Right atrium auricular region (tissue), 2 donors: ENCODE results near the gene RGS6. TPM values are rescaled to one million over a fixed set of nuclear protein-coding genes. Genes with fewer than 3 reads are reported as not detected.

Source experiments
- DNase-seq: peaks from one replicate; pipeline ENCODE4 v3.0.0-alpha.2; 2019; ENCODE audit warnings: low spot score
- H3K27ac ChIP-seq, 2 donors: fragments of 200-600 bp; sonication (generic); 1 replicate in 1 of 2; 2 replicates in 1 of 2; pipeline ENCODE4 v1.5.1; 2016 to 2019
- H3K27me3 ChIP-seq, 2 donors: fragments of 200-600 bp; sonication (generic); one replicate each; pipeline versions ENCODE4 v1.5.1 to v1.6.0; 2017 to 2019
- H3K36me3 ChIP-seq: fragments of 200-600 bp; sonication (generic); one replicate; pipeline ENCODE4 v1.5.1; 2016
- H3K4me1 ChIP-seq, 2 donors: fragments of 200-600 bp; sonication (generic); one replicate each; pipeline versions ENCODE4 v1.5.1 to v1.6.0; 2017 to 2019
- H3K4me3 ChIP-seq, 2 donors: fragments of 200-600 bp; sonication (generic); 1 replicate in 1 of 2; 2 replicates in 1 of 2; pipeline ENCODE4 v1.5.1; 2017 to 2019; ENCODE audit warnings: mild to moderate bottlenecking in 1 of 2, moderate library complexity in 1 of 2
- H3K9me3 ChIP-seq, 2 donors: fragments of 200-600 bp; sonication (generic); one replicate each; pipeline ENCODE4 v1.5.1; 2019
- total RNA-seq, 2 donors: library from RNA; depleted of rRNA; stranded (reverse); fragments of >200 nt; gene quantifications; one replicate each; pipeline ENCODE4 v1.1.0, GENCODE V29; 2016
- TF ChIP-seq, protein P1 (sequence below), 2 donors: fragments of 200-600 bp; sonication (generic); IDR thresholded peaks; one replicate each; pipeline ENCODE4 v1.5.1; 2019; ENCODE audit warnings: antibody characterized with exemption in 2 of 2

Gene RGS6
- total RNA-seq, 2 donors from 2014 or later: 12.1 to 13.1 TPM

DNA sequence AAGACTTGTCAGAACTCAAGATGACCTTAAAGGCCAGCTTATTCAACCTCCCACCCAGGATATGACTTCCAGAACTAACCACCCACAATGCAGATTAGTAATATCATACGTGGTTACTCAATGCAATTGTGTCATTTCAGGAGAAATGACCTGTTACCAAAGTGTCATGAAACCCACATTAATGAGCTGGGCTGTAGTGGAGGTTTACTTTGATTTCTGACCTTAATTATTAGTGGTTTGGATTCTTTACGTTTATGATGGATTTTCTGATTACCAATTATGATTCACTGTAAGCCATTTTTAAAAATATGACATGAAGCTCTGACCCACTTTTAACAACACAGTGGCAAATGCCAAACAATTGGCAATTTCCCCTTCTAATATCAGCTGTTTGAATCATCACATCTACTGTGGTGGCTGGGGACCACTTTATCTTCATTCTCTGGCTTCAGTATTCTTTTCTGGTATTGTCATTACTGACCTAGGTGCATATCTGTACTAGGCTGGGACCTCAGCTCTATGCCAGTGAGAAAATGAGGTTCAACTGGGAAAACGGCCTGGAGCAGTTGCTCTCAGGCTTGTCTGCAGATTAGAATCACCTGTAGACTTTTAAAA is 223.3 kb downstream of the RGS6 start:
- no peaks in the 10 kb centered on the region for H3K36me3 ChIP-seq
- H3K4me3 ChIP-seq: no peak overlapping the region
- TF ChIP-seq, protein P1, sequence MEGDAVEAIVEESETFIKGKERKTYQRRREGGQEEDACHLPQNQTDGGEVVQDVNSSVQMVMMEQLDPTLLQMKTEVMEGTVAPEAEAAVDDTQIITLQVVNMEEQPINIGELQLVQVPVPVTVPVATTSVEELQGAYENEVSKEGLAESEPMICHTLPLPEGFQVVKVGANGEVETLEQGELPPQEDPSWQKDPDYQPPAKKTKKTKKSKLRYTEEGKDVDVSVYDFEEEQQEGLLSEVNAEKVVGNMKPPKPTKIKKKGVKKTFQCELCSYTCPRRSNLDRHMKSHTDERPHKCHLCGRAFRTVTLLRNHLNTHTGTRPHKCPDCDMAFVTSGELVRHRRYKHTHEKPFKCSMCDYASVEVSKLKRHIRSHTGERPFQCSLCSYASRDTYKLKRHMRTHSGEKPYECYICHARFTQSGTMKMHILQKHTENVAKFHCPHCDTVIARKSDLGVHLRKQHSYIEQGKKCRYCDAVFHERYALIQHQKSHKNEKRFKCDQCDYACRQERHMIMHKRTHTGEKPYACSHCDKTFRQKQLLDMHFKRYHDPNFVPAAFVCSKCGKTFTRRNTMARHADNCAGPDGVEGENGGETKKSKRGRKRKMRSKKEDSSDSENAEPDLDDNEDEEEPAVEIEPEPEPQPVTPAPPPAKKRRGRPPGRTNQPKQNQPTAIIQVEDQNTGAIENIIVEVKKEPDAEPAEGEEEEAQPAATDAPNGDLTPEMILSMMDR (IDR thresholded peaks at IDR 0.05): no peak
- no peak overlapping the region for H3K27ac ChIP-seq
- H3K4me1 ChIP-seq: peaks cover 0 to 5% of the 10 kb centered on the region in 2 donors
- H3K9me3 ChIP-seq: peaks cover 0 to 6% of the 10 kb centered on the region in 2 donors
- H3K27me3 ChIP-seq: no peaks in the 10 kb centered on the region
- DNase-seq: no peak

DNA sequence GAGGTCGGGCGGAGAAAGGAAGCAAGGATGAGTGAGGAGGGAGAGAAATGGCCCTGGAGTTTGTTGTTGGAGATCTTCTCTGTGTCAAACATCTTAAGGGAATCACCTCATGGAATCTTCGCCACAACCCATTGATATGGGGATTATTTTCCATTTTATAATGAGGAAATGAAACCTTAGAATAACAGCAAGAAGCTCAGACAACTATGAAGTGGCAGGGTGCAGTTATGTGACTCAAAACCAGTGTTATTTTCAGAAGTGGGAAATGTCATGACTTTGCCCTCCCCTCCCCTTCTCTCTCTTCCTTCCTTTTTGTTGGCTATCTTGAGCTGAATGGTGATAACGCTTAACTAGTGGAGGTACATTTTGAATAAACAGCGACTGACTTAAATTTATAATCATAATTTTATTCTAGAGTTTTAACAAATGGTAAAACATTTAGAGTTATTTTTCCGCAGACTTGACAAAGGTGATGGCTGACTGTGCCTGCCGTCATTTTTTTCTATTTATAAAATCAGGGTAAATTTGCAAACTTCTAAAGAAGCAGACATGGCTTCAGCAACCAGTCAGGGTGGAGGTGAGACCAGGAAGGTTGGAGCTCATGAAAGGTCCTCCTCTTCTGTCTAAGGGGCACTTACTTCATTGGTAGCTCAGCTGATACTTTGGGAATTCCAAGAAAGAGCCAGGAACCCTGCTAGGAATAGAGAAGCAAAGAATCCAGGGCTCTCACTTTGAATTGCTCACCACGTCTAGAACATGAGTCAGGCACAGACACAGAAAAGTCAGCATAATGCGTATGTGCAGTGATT is 232.4 kb downstream of the RGS6 start:
- no peaks in the 10 kb centered on the region for H3K36me3 ChIP-seq
- H3K27ac ChIP-seq: no peak overlapping the region
- no peak overlapping the region for H3K4me3 ChIP-seq
- TF ChIP-seq, protein P1 (IDR thresholded peaks at IDR 0.05): no peak
- H3K27me3 ChIP-seq: no peaks in the 10 kb centered on the region
- no peak for DNase-seq
- no peaks in the 10 kb centered on the region for H3K9me3 ChIP-seq
- H3K4me1 ChIP-seq: peaks cover 0 to 7% of the 10 kb centered on the region in 2 donors

DNA sequence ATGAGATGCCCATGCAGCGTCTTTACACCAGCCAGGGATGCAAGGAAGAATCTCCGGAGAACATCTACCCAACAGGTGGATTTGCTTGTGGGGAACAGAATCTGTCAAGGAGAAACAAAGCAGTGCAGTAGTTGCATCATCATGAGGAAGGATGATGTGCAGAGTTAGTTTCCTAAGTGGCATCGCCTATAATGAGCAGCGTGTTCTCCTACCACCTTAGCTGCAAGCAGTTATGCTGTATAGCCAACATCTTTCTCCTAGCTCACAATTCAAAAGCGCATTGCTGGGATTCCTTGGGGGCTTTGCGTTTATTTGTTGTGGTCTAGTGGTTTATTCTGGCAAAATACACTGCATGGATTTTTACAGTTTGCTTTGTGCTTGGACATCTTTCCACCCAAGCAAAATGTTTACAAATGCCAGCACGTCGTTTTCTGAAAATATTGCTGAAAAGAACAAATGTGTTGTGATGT is 233.0 kb downstream of the RGS6 start:
- Histone ChIP-seq H3K9me3 (no peaks in the 10 kb centered on the region), H3K27ac (no peak overlapping the region), H3K27me3 (no peaks in the 10 kb centered on the region), H3K4me3 (no peak overlapping the region), H3K4me1 (peaks cover 0 to 7% of the 10 kb centered on the region in 2 donors), H3K36me3 (no peaks in the 10 kb centered on the region)
- no peak for DNase-seq
- TF ChIP-seq, protein P1 (IDR thresholded peaks at IDR 0.05): no peak

DNA sequence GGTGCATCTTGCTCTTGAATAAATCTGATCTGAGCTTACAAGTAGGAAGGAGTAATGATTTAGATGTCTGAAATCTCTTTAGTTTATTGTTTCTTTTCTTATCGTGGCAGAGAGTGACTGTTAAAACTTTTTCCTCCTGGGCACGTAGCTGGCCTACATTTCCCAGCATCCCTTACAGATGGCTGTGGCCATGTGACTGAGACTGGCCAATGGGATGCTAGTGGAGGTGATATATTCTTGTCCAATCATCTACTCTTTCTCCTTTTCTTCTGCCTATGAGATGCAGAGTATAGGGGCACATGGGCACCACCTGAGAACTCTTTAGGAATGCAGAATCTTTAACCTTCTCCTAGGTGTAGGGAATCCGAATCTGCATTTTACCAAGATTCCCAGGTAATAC is 237.3 kb downstream of the RGS6 start:
- TF ChIP-seq, protein P1 (IDR thresholded peaks at IDR 0.05): no peak
- no peak overlapping the region for H3K27ac ChIP-seq

DNA sequence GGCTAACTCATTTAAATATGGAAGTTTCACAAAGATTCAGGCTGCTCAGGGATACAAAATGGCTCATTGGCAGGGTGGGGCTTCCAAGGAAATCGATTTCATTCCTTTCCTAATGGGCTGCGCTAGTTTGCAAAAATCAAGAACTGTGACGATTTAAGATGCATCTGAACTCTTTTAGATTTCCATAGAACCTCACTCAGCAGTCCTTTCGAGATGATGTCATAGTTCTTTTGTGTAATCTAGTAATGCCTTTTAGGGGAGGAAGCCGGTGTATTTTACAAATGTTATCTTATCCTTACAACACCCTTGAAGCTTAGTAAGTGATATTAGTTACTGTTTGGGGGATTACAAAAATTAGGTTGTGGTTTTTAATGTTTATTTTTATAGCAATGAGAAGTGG is 239.8 kb downstream of the RGS6 start:
- Histone ChIP-seq H3K27me3 (no peaks in the 10 kb centered on the region), H3K4me3 (no peak overlapping the region), H3K4me1 (peaks cover 0 to 13% of the 10 kb centered on the region in 2 donors), H3K9me3 (no peaks in the 10 kb centered on the region), H3K36me3 (no peaks in the 10 kb centered on the region), H3K27ac (no peak overlapping the region)
- DNase-seq: no peak
- TF ChIP-seq, protein P1 (IDR thresholded peaks at IDR 0.05): no peak

More for the DNA sequence above, 237.3 kb downstream of the RGS6 start:
- Histone ChIP-seq H3K9me3 (no peaks in the 10 kb centered on the region), H3K36me3 (no peaks in the 10 kb centered on the region), H3K27me3 (no peaks in the 10 kb centered on the region), H3K4me3 (no peak overlapping the region), H3K4me1 (peaks cover 0 to 17% of the 10 kb centered on the region in 2 donors)
- DNase-seq: no peak
